ENCODE results near the gene FARS2. TPM values are rescaled to one million over a fixed set of nuclear protein-coding genes. Genes with fewer than 3 reads are reported as not detected.

Gene FARS2
- total and polyA plus RNA-seq, 9 of the 15 experiments (the other 6 are each of a cell fraction or from before 2014, with no cell fraction given), result 16.5 to 62.2 (median 27.0) TPM

DNA sequence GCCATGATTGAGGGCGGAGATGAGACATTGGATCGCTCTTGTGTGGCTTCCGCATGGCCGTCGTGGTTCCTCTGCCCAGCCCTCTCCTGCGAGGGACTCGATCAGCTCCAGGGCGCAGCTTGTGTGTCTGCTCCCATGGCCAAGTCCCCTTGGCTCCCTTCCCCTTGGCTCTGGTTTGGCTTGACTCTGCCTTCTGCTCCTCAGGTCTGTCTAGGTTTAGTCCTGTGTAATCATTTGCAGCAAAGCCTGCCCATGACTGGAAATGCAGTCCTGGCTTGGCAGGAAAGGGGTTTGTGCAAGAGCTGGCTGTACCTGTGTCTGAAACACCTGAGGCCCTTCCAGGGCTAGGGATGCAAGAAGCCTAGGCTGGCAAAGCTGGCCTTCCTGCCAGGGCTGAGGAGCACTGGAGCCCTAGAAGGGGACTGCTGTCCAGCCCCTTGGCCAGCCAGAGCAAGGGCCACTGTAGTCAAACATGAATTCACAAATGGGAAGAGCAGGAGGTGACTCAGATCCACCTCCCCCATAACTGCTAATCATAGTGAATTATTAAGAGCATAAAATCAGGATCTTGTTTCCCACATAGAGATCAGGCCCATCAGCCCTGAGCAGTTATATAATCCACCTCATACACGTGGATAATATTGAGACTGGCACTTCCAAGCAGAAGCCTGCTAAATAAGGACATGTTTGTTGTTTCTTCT lies 196.8 kb downstream of the FARS2 start:
- Histone ChIP-seq H3K4me3 (no peak overlapping the region), H3K9ac (ENCODE audit: insufficient read depth in 1 of 2, low read depth in 2 of 2, low read length in 2 of 2) (0 out of 4 replicates have a peak overlapping the region, but pooled peaks of 1 of the 2 experiments have one; percentile 54), H3K27me3 (ENCODE audit: control insufficient read depth in 2 of 2, insufficient read depth in 2 of 2, low read length in 2 of 2) (no peaks in the 10 kb centered on the region), H3K79me2 (ENCODE audit: control insufficient read depth, insufficient read depth, low read length) (no peaks in the 10 kb centered on the region), H3K9me1 (ENCODE audit: control insufficient read depth, insufficient read depth, low read length) (no peaks in the 10 kb centered on the region), H3K4me2 (ENCODE audit: insufficient read depth, low read length) (no peak overlapping the region), H2AFZ (ENCODE audit: low read depth, low read length) (no peak overlapping the region), H3K27ac (ENCODE audit: extremely low read depth, low read depth, low read length) (no peak overlapping the region), H4K20me1 (replicated peaks; ENCODE audit: control insufficient read depth, insufficient read depth, low read length) (no peaks in the 10 kb centered on the region; the same call in 1 of the 2 replicates), H3K9me3 (replicated peaks; ENCODE audit: control insufficient read depth, insufficient read depth, low read depth, low read length) (no peaks in the 10 kb centered on the region), H3K36me3 (ENCODE audit: control insufficient read depth, insufficient read depth, low read length) (no peaks in the 10 kb centered on the region), H3K4me1 (replicated peaks in 1 of 2; ENCODE audit: control insufficient read depth in 2 of 2, insufficient read depth in 2 of 2, low read length in 2 of 2) (no peaks in the 10 kb centered on the region; a peak in 1 of 5 replicates)
- intact Hi-C loops (cut with micrococcal nuclease), result no loop called here
- WGBS (ENCODE audit: insufficient coverage, low coverage, missing lambda C conversion rate), result 76% methylated on average over 9 of the region's 9 CpGs
- BruUV-seq (replicated peaks), result no TSS peak
- no peak for DNase-seq (ENCODE audit: extremely low read depth in 1 of 4, low spot score in 3 of 4)
- in situ Hi-C loops (cut with MboI), result no loop called here
- FAIRE-seq, result no peak
- ChIA-PET POLR2A (interaction anchor here (1.2 to 1.7 kb wide), 2 partner anchors 8 to 9 kb away, joined by 3 to 5 read pairs; no protein-coding TSS in a partner anchor), CTCF (ENCODE audit: low intra/inter-chr PET ratio) (no interaction called here)
- TF ChIP-seq PYGO2 (tag; IDR thresholded peaks at IDR 0.05) (no peak), CBX5 (IDR thresholded peaks at IDR 0.05; ENCODE audit: borderline replicate concordance, low read depth) (no peak), RBM22 (IDR thresholded peaks at IDR 0.05; ENCODE audit: low read depth, low read length, poor library complexity, severe bottlenecking) (no peak), CXXC5 (CRISPR knock-in tag; IDR thresholded peaks at IDR 0.05) (no peak), ZNF263 (CRISPR knock-in tag; IDR thresholded peaks at IDR 0.05; ENCODE audit: borderline replicate concordance) (no peak), CAMTA2 (CRISPR knock-in tag; conservative IDR thresholded peaks at IDR 0.05) (no peak), JUNB (CRISPR knock-in tag; conservative IDR thresholded peaks at IDR 0.05) (no peak), ZKSCAN1 (IDR thresholded peaks at IDR 0.05; ENCODE audit: low read depth, low read length) (no peak)
- TF ChIP-seq, protein P1, sequence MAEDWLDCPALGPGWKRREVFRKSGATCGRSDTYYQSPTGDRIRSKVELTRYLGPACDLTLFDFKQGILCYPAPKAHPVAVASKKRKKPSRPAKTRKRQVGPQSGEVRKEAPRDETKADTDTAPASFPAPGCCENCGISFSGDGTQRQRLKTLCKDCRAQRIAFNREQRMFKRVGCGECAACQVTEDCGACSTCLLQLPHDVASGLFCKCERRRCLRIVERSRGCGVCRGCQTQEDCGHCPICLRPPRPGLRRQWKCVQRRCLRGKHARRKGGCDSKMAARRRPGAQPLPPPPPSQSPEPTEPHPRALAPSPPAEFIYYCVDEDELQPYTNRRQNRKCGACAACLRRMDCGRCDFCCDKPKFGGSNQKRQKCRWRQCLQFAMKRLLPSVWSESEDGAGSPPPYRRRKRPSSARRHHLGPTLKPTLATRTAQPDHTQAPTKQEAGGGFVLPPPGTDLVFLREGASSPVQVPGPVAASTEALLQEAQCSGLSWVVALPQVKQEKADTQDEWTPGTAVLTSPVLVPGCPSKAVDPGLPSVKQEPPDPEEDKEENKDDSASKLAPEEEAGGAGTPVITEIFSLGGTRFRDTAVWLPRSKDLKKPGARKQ (CRISPR knock-in tag; IDR thresholded peaks at IDR 0.05), result no peak
- TF ChIP-seq, protein P2, sequence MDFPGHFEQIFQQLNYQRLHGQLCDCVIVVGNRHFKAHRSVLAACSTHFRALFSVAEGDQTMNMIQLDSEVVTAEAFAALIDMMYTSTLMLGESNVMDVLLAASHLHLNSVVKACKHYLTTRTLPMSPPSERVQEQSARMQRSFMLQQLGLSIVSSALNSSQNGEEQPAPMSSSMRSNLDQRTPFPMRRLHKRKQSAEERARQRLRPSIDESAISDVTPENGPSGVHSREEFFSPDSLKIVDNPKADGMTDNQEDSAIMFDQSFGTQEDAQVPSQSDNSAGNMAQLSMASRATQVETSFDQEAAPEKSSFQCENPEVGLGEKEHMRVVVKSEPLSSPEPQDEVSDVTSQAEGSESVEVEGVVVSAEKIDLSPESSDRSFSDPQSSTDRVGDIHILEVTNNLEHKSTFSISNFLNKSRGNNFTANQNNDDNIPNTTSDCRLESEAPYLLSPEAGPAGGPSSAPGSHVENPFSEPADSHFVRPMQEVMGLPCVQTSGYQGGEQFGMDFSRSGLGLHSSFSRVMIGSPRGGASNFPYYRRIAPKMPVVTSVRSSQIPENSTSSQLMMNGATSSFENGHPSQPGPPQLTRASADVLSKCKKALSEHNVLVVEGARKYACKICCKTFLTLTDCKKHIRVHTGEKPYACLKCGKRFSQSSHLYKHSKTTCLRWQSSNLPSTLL (IDR thresholded peaks at IDR 0.05), result no peak
- TF ChIP-seq, protein P3, sequence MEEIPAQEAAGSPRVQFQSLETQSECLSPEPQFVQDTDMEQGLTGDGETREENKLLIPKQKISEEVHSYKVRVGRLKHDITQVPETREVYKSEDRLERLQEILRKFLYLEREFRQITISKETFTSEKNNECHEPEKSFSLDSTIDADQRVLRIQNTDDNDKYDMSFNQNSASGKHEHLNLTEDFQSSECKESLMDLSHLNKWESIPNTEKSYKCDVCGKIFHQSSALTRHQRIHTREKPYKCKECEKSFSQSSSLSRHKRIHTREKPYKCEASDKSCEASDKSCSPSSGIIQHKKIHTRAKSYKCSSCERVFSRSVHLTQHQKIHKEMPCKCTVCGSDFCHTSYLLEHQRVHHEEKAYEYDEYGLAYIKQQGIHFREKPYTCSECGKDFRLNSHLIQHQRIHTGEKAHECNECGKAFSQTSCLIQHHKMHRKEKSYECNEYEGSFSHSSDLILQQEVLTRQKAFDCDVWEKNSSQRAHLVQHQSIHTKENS (CRISPR knock-in tag; IDR thresholded peaks at IDR 0.05), result no peak
- no peak for ATAC-seq
